MM.1S (cell line): ENCODE results near the gene LARGE2.

Experiments
- DNase-seq: peaks from one replicate; pipeline ENCODE4 v3.0.0-alpha.2; 2015
- H2AFZ ChIP-seq: fragments of 300-600 bp; sonication (generic); 2 replicates; pipeline ENCODE4 v1.6.0; 2016; ENCODE audit warnings: antibody characterized with exemption, low read length
- H3F3A ChIP-seq: fragments of 300-600 bp; sonication (generic); 2 replicates; pipeline ENCODE4 v1.6.1; 2016; ENCODE audit warnings: mild to moderate bottlenecking, antibody characterized with exemption, low read length, moderate library complexity, mixed read lengths; ENCODE audit not compliant: insufficient read depth
- H3K27ac ChIP-seq: fragments of 300-600 bp; sonication (generic); 2 replicates; pipeline ENCODE4 v1.5.1; 2016; ENCODE audit warnings: mild to moderate bottlenecking, low read length
- H3K27me3 ChIP-seq: fragments of 300-600 bp; sonication (generic); replicated peaks from 2 replicates; pipeline ENCODE4 v1.6.0; 2016; ENCODE audit warnings: low read length; ENCODE audit not compliant: insufficient read depth
- H3K36me3 ChIP-seq: fragments of 300-600 bp; sonication (generic); replicated peaks from 2 replicates; pipeline ENCODE4 v1.6.1; 2016; ENCODE audit warnings: mild to moderate bottlenecking, low read length, mixed read lengths; ENCODE audit not compliant: insufficient read depth
- H3K4me1 ChIP-seq: fragments of 300-600 bp; sonication (generic); 2 replicates; pipeline ENCODE4 v1.6.1; 2016; ENCODE audit warnings: low read length, mixed read lengths
- H3K4me2 ChIP-seq: fragments of 300-600 bp; sonication (generic); 2 replicates; pipeline ENCODE4 v1.6.0; 2016; ENCODE audit warnings: low read depth, low read length
- H3K4me3 ChIP-seq: fragments of 300-600 bp; sonication (generic); 2 replicates; pipeline ENCODE4 v1.5.1; 2016; ENCODE audit warnings: low read length, mixed read lengths
- H3K79me2 ChIP-seq: fragments of 300-600 bp; sonication (generic); 2 replicates; pipeline ENCODE4 v1.6.1; 2016; ENCODE audit warnings: mixed run types, low read length, mixed read lengths
- H3K9ac ChIP-seq: fragments of 300-600 bp; sonication (generic); 2 replicates; pipeline ENCODE4 v1.6.1; 2016; ENCODE audit warnings: low read length, mixed read lengths
- H3K9me2 ChIP-seq: fragments of 300-600 bp; sonication (generic); replicated peaks from 2 replicates; pipeline ENCODE4 v1.6.1; 2016; ENCODE audit warnings: mild to moderate bottlenecking, low read length, mixed read lengths; ENCODE audit not compliant: insufficient read depth
- H3K9me3 ChIP-seq: fragments of 300-600 bp; sonication (generic); replicated peaks from 2 replicates; pipeline ENCODE4 v1.6.1; 2016; ENCODE audit warnings: mild to moderate bottlenecking, low read length, mixed read lengths; ENCODE audit not compliant: insufficient read depth
- H4K20me1 ChIP-seq: fragments of 300-600 bp; sonication (generic); 2 replicates; pipeline ENCODE4 v1.6.1; 2016; ENCODE audit warnings: mild to moderate bottlenecking, low read length, moderate library complexity, mixed read lengths; ENCODE audit not compliant: insufficient read depth
- CTCF ChIP-seq: fragments of 300-600 bp; sonication (generic); IDR thresholded peaks from 2 replicates; pipeline ENCODE4 v1.5.1; 2016; ENCODE audit warnings: antibody characterized with exemption, low read length, mixed read lengths
- EZH2 ChIP-seq: fragments of 300-600 bp; sonication (generic); optimal IDR thresholded peaks from 2 replicates; pipeline ENCODE3; 2017; ENCODE audit warnings: low read depth, mild to moderate bottlenecking, antibody characterized with exemption, low read length, mixed read lengths
- EZH2phosphoT487 ChIP-seq: fragments of 300-600 bp; sonication (generic); IDR thresholded peaks from 2 replicates; pipeline ENCODE4 v1.6.1; 2018; ENCODE audit warnings: antibody characterized with exemption, low read length

LARGE2 gene

DNA sequence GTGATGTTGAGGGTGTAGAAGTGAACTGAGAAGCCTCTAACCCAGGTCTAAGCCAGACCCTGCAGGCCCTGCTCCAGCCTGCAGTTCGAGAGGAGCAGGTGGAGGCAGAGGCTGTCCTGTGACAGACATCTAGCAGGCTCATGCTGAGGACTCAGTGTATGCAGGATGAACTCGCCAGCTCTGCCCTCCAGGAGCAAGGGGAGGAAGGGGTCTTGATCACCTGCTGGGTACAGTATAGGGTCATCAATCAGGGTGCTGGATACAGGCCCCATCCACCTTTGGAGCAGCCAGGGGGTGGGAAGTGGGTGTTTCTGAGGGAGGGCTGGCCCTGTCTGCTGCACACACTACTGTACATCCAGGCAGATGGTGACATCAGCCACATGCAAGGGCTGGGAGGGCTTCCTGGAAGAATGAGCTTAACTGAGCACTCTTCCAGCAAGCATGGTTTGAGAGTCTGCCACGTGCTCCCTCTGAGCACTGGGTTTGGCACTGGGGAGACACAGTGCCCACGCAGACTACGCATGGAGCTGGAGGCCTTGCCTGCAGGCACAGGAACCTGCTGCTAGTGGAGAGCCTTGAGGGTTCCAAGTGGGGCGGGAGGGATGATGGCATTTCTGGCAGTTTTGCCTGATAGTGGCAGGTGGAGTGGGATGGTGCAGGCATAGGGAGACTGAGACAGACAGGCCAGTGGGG, 27.8 kb upstream of the LARGE2 start:
- no peaks in the 10 kb centered on the region for H3K9me3 ChIP-seq
- H3K4me1 ChIP-seq = no peaks in the 10 kb centered on the region
- no peak overlapping the region for H3K9ac ChIP-seq
- H2AFZ ChIP-seq = no peak overlapping the region
- H3K79me2 ChIP-seq = no peaks in the 10 kb centered on the region
- TF ChIP-seq EZH2 (no peak), EZH2phosphoT487 (no peak)
- DNase-seq = no peak
- H3F3A ChIP-seq = no peaks in the 10 kb centered on the region
- peaks cover 33% of the 10 kb centered on the region for H3K27me3 ChIP-seq
- H3K4me3 ChIP-seq = no peak overlapping the region
- no peak overlapping the region for H3K4me2 ChIP-seq
- no peaks in the 10 kb centered on the region for H4K20me1 ChIP-seq
- H3K27ac ChIP-seq = no peak overlapping the region
- no peaks in the 10 kb centered on the region for H3K9me2 ChIP-seq
- no peaks in the 10 kb centered on the region for H3K36me3 ChIP-seq

- H3K9me2 ChIP-seq = no peaks in the 10 kb centered on the region
- TF ChIP-seq EZH2 (no peak), EZH2phosphoT487 (no peak), CTCF (no peak)
- DNase-seq = no peak
- H3K9ac ChIP-seq = no peak overlapping the region
- H3K9me3 ChIP-seq = no peaks in the 10 kb centered on the region
- H4K20me1 ChIP-seq = no peaks in the 10 kb centered on the region
- H2AFZ ChIP-seq = no peak overlapping the region
- H3K4me3 ChIP-seq = no peak overlapping the region
- H3K79me2 ChIP-seq = no peaks in the 10 kb centered on the region
- no peaks in the 10 kb centered on the region for H3K36me3 ChIP-seq
- no peak overlapping the region for H3K27ac ChIP-seq
- H3K4me2 ChIP-seq = no peak overlapping the region
- H3K4me1 ChIP-seq = no peaks in the 10 kb centered on the region
- no peaks in the 10 kb centered on the region for H3F3A ChIP-seq
- peaks cover 38% of the 10 kb centered on the region for H3K27me3 ChIP-seq
Observed at GRCh38 chr11:45895553-45896259, 26.8 kb upstream of the LARGE2 start.

DNA sequence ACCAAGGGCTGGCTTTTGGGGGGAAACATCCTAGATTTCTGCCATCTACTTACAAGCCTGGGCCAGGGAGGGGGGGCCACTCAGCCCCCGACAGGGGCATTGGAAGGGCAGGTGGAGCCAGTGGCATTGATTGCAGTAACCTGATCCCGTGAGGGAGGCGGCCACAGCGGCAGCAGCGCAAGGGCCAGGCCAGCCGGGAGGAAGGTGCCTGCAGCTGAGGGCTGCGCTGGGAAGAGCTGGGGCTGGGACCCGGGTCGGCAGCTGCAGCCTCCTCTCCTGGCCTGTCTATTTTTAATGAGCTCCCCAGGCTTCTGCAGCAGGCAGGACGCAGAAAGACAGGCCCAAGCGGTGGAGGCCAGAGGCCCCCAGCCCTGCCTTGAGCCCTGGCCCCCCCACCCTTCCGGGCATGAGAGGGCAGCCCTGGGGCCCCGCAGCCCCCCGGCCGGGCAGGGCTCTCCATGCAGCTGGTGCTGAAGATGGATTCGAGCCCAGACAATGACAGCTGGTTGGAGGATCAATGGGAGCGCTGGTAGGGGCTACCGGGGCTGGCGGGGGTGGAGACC, 26.0 kb upstream of the LARGE2 start:
- Histone ChIP-seq H3K9ac (no peak overlapping the region), H3K79me2 (no peaks in the 10 kb centered on the region), H3K9me3 (no peaks in the 10 kb centered on the region), H3K4me1 (no peaks in the 10 kb centered on the region), H3K4me2 (no peak overlapping the region), H3K27ac (no peak overlapping the region), H3K27me3 (peaks cover 45% of the 10 kb centered on the region), H3F3A (no peaks in the 10 kb centered on the region), H3K4me3 (no peak overlapping the region), H2AFZ (no peak overlapping the region), H3K36me3 (no peaks in the 10 kb centered on the region), H4K20me1 (no peaks in the 10 kb centered on the region), H3K9me2 (no peaks in the 10 kb centered on the region)
- TF ChIP-seq EZH2 (no peak), CTCF (no peak), EZH2phosphoT487 (no peak)
- DNase-seq = no peak

DNA sequence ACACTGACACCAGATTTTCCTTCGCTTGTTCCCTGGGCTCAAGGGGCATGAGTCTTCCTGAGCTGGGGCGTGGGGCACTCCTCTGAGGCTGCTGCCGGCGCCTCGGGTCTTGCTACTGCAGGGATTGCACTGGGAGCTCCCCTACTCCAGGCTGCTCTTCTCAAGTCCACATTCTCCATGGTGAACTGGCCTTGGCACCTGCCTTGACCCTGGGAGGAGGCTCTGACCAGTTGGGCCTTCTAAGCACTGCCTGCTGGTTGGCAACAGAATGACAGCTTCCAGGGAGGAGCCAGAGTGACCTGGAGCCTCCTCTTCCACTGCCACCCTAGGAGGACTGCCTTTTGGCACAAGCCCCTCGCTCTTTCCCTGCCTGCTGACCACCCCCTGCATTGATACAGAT, 24.9 kb upstream of the LARGE2 start:
- H3K79me2 ChIP-seq = no peaks in the 10 kb centered on the region
- TF ChIP-seq CTCF (no peak), EZH2phosphoT487 (no peak)
- DNase-seq = no peak
- no peak overlapping the region for H3K9ac ChIP-seq
- H3F3A ChIP-seq = no peaks in the 10 kb centered on the region
- H3K27me3 ChIP-seq = peaks cover 54% of the 10 kb centered on the region
- no peaks in the 10 kb centered on the region for H4K20me1 ChIP-seq
- no peaks in the 10 kb centered on the region for H3K4me1 ChIP-seq
- no peaks in the 10 kb centered on the region for H3K9me2 ChIP-seq
- H3K27ac ChIP-seq = no peak overlapping the region
- H3K4me3 ChIP-seq = no peak overlapping the region
- H3K4me2 ChIP-seq = no peak overlapping the region
- H3K36me3 ChIP-seq = no peaks in the 10 kb centered on the region
- H2AFZ ChIP-seq = no peak overlapping the region
- H3K9me3 ChIP-seq = no peaks in the 10 kb centered on the region
